Uterus (tissue), 4 donors: Measurements from ENCODE around the gene RNF175. TPM values are rescaled to one million over a fixed set of nuclear protein-coding genes. Genes with fewer than 3 reads are reported as not detected.

ENCODE experiments used
- DNase-seq, 2 donors: peaks; one replicate each; pipeline ENCODE4 v3.0.0-alpha.2; 2019 to 2020
- H3K27ac ChIP-seq, 2 donors: fragments of 200-600 bp; sonication (generic); 1 replicate in 1 of 2; 2 replicates in 1 of 2; pipeline ENCODE4 v1.5.1; 2016 to 2018
- H3K27me3 ChIP-seq, 2 donors: fragments of 200-600 bp; sonication (generic); one replicate each; pipeline ENCODE4 v1.5.1; 2018 to 2019; ENCODE audit warnings: control low read depth in 1 of 2
- H3K36me3 ChIP-seq, 2 donors: fragments of 200-600 bp; sonication (generic); one replicate each; pipeline ENCODE4 v1.5.1; 2019; ENCODE audit warnings: control low read depth in 1 of 2
- H3K4me1 ChIP-seq, 2 donors: fragments of 200-600 bp; sonication (generic); one replicate each; pipeline ENCODE4 v1.5.1; 2018 to 2019; ENCODE audit warnings: control low read depth in 1 of 2
- H3K4me3 ChIP-seq, 2 donors: fragments of 200-600 bp; sonication (generic); 1 replicate in 1 of 2; 2 replicates in 1 of 2; pipeline ENCODE4 v1.5.1; 2018 to 2019; ENCODE audit warnings: mild to moderate bottlenecking in 1 of 2
- H3K9me3 ChIP-seq, 2 donors: fragments of 200-600 bp; sonication (generic); one replicate each; pipeline ENCODE4 v1.5.1; 2019; ENCODE audit warnings: control low read depth in 1 of 2
- CTCF ChIP-seq, 4 experiments: fragments of 200-600 bp in 2 of 4; fragments of 450-650 bp in 2 of 4; sonication (generic) in 2 of 4; IDR thresholded peaks; one replicate each; pipeline ENCODE4 v1.5.1; 2016 to 2019; ENCODE audit warnings: antibody characterized with exemption in 4 of 4, mild to moderate bottlenecking in 2 of 4, moderate library complexity in 1 of 4
- POLR2A ChIP-seq, 2 donors: fragments of 450-650 bp; IDR thresholded peaks; one replicate each; pipeline ENCODE4 v1.6.1; 2016; ENCODE audit warnings: antibody characterized with exemption in 2 of 2, mild to moderate bottlenecking in 1 of 2, moderate library complexity in 1 of 2
- intact Hi-C: fragments of 100-400 bp; cut with DNase I; formaldehyde crosslinking; loops from one replicate; pipeline ENCODE4 v1.15.1; 2023; ENCODE audit warnings: low total_unique reads
- total RNA-seq, 4 donors: library from RNA; depleted of rRNA in 3 of 4; stranded (reverse); fragments of >200 nt in 3 of 4; gene quantifications; one replicate each; pipeline versions ENCODE4 v1.1.0 to v1.2.4, GENCODE V29; 2014 to 2023
- donor health status: DM: yes; HTN: yes; CAD: no.

The RNF175 gene
- total RNA-seq, 4 donors from 2014 or later, result 3.9 TPM; not detected in 3

GRCh38 chr4:153724606-153725005 lies 35.2 kb downstream of the RNF175 start:
- Histone ChIP-seq H3K9me3 (no peaks in the 10 kb centered on the region), H3K4me1 (no peaks in the 10 kb centered on the region), H3K36me3 (no peaks in the 10 kb centered on the region), H3K27ac (no peak overlapping the region), H3K27me3 (no peaks in the 10 kb centered on the region), H3K4me3 (no peak overlapping the region)
- TF ChIP-seq POLR2A (IDR thresholded peaks at IDR 0.05) (no peak), CTCF (IDR thresholded peaks at IDR 0.05) (no peak)
- no peak for DNase-seq
- intact Hi-C loops, result no loop called here

- intact Hi-C loops, result no loop called here
- Histone ChIP-seq H3K4me1 (no peaks in the 10 kb centered on the region), H3K27ac (no peak overlapping the region), H3K27me3 (no peaks in the 10 kb centered on the region), H3K36me3 (no peaks in the 10 kb centered on the region), H3K4me3 (no peak overlapping the region), H3K9me3 (no peaks in the 10 kb centered on the region)
- no peak for DNase-seq
- TF ChIP-seq CTCF (IDR thresholded peaks at IDR 0.05) (no peak), POLR2A (IDR thresholded peaks at IDR 0.05) (no peak)
Measured at GRCh38 chr4:153722036-153722435, 37.8 kb downstream of the RNF175 start.

GRCh38 chr4:153713866-153714646 lies 45.8 kb downstream of the RNF175 start:
- intact Hi-C loops, result no loop called here
- TF ChIP-seq CTCF (IDR thresholded peaks at IDR 0.05), result no peak
- no peak for TF ChIP-seq POLR2A (IDR thresholded peaks at IDR 0.05)
- H3K4me3 ChIP-seq, result no peak overlapping the region

GRCh38 chr4:153710681-153711080 lies 49.1 kb downstream of the RNF175 start:
- TF ChIP-seq CTCF (IDR thresholded peaks at IDR 0.05) (no peak), POLR2A (IDR thresholded peaks at IDR 0.05) (no peak)
- Histone ChIP-seq H3K4me1 (no peaks in the 10 kb centered on the region), H3K27me3 (no peaks in the 10 kb centered on the region), H3K36me3 (no peaks in the 10 kb centered on the region), H3K4me3 (no peak overlapping the region), H3K9me3 (no peaks in the 10 kb centered on the region), H3K27ac (no peak overlapping the region)
- intact Hi-C loops, result no loop called here
- no peak for DNase-seq

More at GRCh38 chr4:153713866-153714646, 45.8 kb downstream of the RNF175 start:
- no peaks in the 10 kb centered on the region for H3K36me3 ChIP-seq
- H3K9me3 ChIP-seq, result no peaks in the 10 kb centered on the region
- no peak for DNase-seq
- H3K27ac ChIP-seq, result no peak overlapping the region
- H3K4me1 ChIP-seq, result no peaks in the 10 kb centered on the region
- H3K27me3 ChIP-seq, result no peaks in the 10 kb centered on the region

GRCh38 chr4:153706519-153706918 lies 53.3 kb downstream of the RNF175 start:
- Histone ChIP-seq H3K9me3 (no peaks in the 10 kb centered on the region), H3K4me1 (no peaks in the 10 kb centered on the region), H3K27me3 (no peaks in the 10 kb centered on the region), H3K36me3 (no peaks in the 10 kb centered on the region), H3K4me3 (no peak overlapping the region), H3K27ac (no peak overlapping the region)
- TF ChIP-seq CTCF (IDR thresholded peaks at IDR 0.05) (no peak), POLR2A (IDR thresholded peaks at IDR 0.05) (no peak)
- DNase-seq, result no peak
- intact Hi-C loops, result no loop called here
